Stimulated activated CD8-positive, alpha-beta memory T cell treated with anti-CD3 and anti-CD28 coated beads, Interleukin-4, amount 100 ng/mL, for 48 hours (primary cell): Measurements from ENCODE around the gene MTHFD1L.
"Not testable (repeated sequence)": the region's sequence is repeated elsewhere in the genome, so short reads cannot be mapped to it uniquely, and the experiment has no call there.

Experiments used
- DNase-seq: peaks from one replicate; pipeline ENCODE4 v3.0.0-alpha.2; 2020

Gene MTHFD1L

GRCh38 chr6:151044465-151045441, 179.3 kb downstream of the MTHFD1L start:
- no peak for DNase-seq

- DNase-seq, result not testable (repeated sequence)
Measured at GRCh38 chr6:151045511-151046222, 180.2 kb downstream of the MTHFD1L start.

- no peak for DNase-seq
Measured at GRCh38 chr6:151051164-151051563, 185.7 kb downstream of the MTHFD1L start.

- no peak for DNase-seq
Measured at GRCh38 chr6:151052021-151052646, 186.6 kb downstream of the MTHFD1L start.

GRCh38 chr6:151054306-151054705, 188.8 kb downstream of the MTHFD1L start:
- no peak for DNase-seq

- DNase-seq, result no peak
Measured at GRCh38 chr6:151056230-151056907, 190.9 kb downstream of the MTHFD1L start.

GRCh38 chr6:151057061-151057460, 191.6 kb downstream of the MTHFD1L start:
- no peak for DNase-seq

DNA sequence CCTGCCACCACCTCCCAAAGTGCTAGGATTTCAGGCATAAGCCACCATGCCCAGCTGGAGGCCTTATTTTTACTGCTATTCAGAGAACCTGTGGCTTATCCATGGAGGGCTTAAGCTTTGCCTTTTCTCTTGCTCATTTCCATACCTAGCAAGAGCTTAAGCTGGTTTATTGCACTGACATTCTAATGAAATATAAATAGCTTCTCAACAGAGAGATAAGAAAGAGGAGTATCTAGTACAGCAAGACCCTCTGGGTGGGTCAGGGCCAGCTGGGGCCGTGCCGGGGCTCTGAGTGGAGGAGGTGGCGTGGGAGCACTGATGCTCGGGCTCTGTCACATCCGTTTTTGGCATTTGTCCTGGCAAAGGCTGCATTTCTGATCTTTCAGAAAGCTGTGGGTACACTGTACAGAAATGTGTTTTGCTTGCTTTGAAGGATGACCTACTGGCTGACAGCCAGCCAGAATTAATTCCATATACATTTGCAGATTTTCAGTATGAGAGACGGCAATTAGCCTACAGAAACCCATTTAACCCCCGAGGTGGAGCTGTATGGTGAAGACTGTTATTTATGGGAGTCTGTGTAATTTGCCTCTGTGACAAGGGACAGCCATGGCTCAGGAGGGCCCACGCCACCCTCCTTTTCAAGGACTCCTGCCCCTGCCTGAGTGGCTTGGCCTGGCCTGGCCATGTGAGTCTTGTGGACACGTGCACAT, 192.7 kb downstream of the MTHFD1L start:
- no peak for DNase-seq

GRCh38 chr6:151059612-151060095, 194.2 kb downstream of the MTHFD1L start:
- DNase-seq, result no peak

GRCh38 chr6:151060096-151060765, 194.7 kb downstream of the MTHFD1L start:
- DNase-seq, result no peak

DNA sequence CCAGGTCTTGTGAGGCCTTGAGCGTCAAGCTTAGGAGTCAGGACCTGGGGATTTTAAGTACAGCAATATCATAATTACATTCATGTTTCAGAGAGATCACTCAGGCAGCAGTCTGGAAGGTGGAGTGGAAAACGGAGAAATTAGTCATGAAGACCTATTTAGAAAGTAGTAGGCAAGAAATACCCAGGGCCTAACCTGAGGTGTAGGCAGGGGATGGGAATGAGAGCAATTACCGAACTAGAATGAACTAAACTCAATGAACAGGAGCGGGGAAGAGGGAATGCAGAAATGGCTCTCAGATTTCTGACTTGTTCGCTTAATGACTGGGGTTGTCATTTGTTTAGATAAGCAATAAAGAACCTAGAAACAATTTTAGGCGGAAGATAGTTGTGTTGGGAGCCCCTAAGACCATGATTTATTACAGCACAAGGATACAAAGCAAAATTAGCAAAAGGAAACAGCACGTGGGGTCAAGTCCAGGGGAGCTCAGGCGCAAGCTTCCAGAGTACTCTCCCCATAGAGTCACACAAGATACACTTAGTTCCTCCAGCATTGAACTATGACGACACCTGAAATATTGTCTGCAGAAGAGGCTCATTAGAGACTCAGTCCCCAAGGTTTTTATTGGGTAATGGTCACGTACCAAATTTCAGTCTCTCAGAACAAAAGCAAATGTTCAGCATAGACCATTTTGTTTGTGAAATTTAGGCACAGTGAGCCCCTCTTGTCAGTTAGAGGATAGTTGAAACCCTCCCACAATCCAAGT, 195.4 kb downstream of the MTHFD1L start:
- no peak for DNase-seq

GRCh38 chr6:151063352-151063751, 197.8 kb downstream of the MTHFD1L start:
- DNase-seq, result no peak

- DNase-seq, result no peak
Measured at GRCh38 chr6:151063842-151064647, 198.5 kb downstream of the MTHFD1L start.

DNA sequence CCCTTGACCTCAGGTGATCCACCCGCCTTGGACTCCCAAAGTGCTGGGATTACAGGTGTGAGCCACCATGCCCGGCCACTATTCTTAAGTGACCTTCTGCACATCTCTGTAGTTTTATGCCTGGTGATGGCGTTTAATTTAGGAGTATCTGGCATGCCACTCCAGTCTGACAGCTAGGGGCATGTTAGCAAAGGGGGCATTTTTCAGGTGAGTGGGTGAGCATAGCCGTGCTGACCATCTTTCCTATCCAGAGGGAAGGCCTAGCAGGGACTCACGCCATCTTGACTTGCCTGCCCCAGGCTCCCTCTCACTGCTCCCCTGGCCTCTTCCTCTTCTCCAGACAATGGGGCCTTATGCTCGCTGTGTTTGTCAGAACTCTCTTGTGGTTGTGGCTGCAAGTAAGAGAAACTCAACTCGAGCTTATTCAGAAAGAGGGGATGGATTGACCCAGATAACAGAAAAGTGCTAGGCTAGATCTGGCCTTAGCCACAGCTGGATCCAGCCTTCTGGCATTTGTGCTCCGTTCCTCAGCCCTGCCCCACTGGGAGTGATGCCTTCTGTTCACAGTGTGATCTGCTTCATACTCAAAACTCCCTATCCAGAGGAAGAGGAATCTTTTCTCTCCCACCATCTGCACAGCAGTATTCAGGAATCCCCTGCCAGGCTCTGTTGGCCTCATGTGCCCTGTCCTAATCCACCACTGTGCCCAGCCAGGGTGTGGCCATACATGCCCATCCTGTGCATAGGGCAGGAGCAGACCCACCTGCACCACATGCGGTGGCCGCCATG, 199.7 kb downstream of the MTHFD1L start:
- no peak for DNase-seq

- no peak for DNase-seq
Measured at GRCh38 chr6:151067684-151068596, 202.4 kb downstream of the MTHFD1L start.

DNA sequence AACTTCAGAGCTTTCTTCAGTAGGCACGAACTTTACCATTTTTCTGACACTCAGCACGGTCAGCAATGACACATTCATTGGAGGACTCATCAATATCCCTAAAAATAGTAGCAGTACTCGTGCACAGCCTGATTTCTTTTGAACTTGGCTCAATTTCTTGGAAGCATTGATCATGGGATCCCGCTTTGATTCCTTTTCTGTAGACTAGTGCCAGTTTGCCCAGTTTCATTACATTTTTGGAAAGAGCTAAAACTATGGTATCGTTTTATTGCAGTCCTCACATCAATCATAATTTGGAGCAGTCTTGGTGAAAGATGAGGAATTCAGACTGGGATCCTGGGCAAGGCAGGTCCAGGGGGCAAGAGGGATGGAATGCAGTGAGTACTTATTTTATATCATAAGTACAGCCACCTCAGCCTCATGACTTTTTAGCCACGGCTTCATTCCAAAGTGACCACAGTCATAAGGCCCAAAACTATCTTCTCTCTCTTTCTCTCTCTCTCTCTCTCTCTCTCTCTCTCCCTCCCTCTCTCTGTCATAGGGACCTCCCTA, 203.3 kb downstream of the MTHFD1L start:
- DNase-seq, result no peak

GRCh38 chr6:151069641-151070040, 204.1 kb downstream of the MTHFD1L start:
- no peak for DNase-seq
